PFSK-1 (cell line): ENCODE data around the gene C12orf76.

Experiments used
- FOXP2 ChIP-seq: optimal IDR thresholded peaks from 2 replicates; pipeline ENCODE3; 2011; ENCODE audit warnings: borderline replicate concordance, control low read depth, inconsistent platforms; ENCODE audit not compliant: insufficient read depth; ENCODE audit errors: extremely low read length, extremely low read depth
- POLR2AphosphoS5 ChIP-seq: IDR thresholded peaks from 2 replicates; pipeline ENCODE4 v1.6.1; 2012; ENCODE audit warnings: low read depth, mild to moderate bottlenecking, control low read depth, low read length, moderate library complexity
- SIN3A ChIP-seq: IDR thresholded peaks from 2 replicates; pipeline ENCODE4 v1.6.1; 2012; ENCODE audit warnings: mild to moderate bottlenecking, low read length, moderate library complexity, borderline replicate concordance; ENCODE audit not compliant: insufficient read depth
- TAF1 ChIP-seq: IDR thresholded peaks from 2 replicates; pipeline ENCODE4 v1.6.1; 2012; ENCODE audit warnings: low read length, control low read depth, borderline replicate concordance; ENCODE audit not compliant: insufficient read depth
- TF ChIP-seq, protein P1 (sequence below), 2 experiments: IDR thresholded peaks; 2 replicates each; pipeline versions ENCODE4 v1.6.1 to v1.8.0; 2011 to 2012; ENCODE audit warnings: low read depth in 2 of 2, low read length in 2 of 2, control low read depth in 1 of 2, inconsistent platforms in 1 of 2, mild to moderate bottlenecking in 1 of 2, moderate library complexity in 1 of 2; ENCODE audit not compliant: insufficient read depth in 1 of 2

DNA sequence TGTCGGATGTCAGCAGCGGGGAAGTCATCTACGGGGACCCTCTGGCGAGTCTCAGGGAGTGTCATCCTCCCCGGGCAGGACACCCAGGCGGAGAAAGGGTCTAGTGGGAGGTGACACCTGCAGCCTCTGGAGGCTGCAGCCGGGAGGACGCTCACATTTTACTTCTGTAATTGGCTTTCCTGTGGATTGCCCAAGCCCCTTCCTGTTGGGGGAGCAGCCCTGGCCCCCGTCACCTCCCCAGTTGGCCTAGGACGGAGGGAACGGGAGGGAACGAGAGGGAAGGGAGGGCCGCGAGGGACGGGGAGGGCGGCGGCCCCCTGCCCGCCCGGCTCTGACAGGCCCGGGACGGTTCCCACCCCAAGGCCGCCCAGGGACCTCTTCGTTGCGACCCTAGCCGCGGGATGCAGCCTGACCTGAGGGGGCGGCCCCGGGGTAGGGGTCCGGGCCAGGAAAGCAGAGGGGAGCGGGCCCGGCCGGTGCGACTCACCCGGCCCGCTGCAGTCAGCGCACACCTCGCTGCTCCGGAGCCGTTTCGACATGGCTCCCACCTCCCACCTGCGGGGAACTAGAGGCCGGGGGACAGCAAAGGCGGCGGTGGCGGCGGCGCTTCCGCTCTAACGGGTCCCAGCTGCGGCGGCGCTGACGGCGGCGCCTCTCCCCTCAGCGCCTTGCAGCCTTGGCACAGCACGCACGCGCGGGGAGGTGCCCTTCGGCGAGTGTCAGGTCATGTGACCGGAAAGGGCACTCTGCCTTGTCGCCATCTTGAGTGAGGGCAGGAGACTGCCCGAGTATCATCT, 52.4 kb downstream of the C12orf76 start, which contains the start of gene GIT2:
- TF ChIP-seq POLR2AphosphoS5 (peak; percentile 93), SIN3A (no peak), TAF1 (peak; percentile 39; the same call in 1 of the 2 replicates), FOXP2 (peak; percentile 81)
- TF ChIP-seq, protein P1, sequence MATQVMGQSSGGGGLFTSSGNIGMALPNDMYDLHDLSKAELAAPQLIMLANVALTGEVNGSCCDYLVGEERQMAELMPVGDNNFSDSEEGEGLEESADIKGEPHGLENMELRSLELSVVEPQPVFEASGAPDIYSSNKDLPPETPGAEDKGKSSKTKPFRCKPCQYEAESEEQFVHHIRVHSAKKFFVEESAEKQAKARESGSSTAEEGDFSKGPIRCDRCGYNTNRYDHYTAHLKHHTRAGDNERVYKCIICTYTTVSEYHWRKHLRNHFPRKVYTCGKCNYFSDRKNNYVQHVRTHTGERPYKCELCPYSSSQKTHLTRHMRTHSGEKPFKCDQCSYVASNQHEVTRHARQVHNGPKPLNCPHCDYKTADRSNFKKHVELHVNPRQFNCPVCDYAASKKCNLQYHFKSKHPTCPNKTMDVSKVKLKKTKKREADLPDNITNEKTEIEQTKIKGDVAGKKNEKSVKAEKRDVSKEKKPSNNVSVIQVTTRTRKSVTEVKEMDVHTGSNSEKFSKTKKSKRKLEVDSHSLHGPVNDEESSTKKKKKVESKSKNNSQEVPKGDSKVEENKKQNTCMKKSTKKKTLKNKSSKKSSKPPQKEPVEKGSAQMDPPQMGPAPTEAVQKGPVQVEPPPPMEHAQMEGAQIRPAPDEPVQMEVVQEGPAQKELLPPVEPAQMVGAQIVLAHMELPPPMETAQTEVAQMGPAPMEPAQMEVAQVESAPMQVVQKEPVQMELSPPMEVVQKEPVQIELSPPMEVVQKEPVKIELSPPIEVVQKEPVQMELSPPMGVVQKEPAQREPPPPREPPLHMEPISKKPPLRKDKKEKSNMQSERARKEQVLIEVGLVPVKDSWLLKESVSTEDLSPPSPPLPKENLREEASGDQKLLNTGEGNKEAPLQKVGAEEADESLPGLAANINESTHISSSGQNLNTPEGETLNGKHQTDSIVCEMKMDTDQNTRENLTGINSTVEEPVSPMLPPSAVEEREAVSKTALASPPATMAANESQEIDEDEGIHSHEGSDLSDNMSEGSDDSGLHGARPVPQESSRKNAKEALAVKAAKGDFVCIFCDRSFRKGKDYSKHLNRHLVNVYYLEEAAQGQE (IDR thresholded peaks at IDR 0.05; ENCODE audit: insufficient read depth in 1 of 2, low read depth in 2 of 2, low read length in 2 of 2): no peak
